ENCODE results near the gene MAST2. TPM values are rescaled to one million over a fixed set of nuclear protein-coding genes. Genes with fewer than 3 reads are reported as not detected.

Gene MAST2
- total RNA-seq, 1 donor from 2014 or later, result 61.0 TPM

- TF ChIP-seq CTCF (IDR thresholded peaks at IDR 0.05), result no peak
- Histone ChIP-seq H3K27ac (no peak overlapping the region), H3K27me3 (no peaks in the 10 kb centered on the region), H3K9me3 (no peaks in the 10 kb centered on the region), H3K4me3 (no peak overlapping the region), H3K36me3 (no peaks in the 10 kb centered on the region), H3K4me1 (no peaks in the 10 kb centered on the region)
- intact Hi-C loops (cut with DNase I), result no loop called here
- DNase-seq (ENCODE audit: low spot score in 2 of 2), result no peak
These were observed 165.7 kb downstream of the MAST2 start for GRCh38 chr1:45968941-45969666.

- DNase-seq (ENCODE audit: low spot score in 2 of 2), result no peak
- H3K9me3 ChIP-seq, result no peaks in the 10 kb centered on the region
- no peaks in the 10 kb centered on the region for H3K36me3 ChIP-seq
- no peaks in the 10 kb centered on the region for H3K27me3 ChIP-seq
- H3K4me1 ChIP-seq, result no peaks in the 10 kb centered on the region
- no peak for TF ChIP-seq CTCF (IDR thresholded peaks at IDR 0.05)
- intact Hi-C loops (cut with DNase I), result no loop called here
- no peak overlapping the region for H3K4me3 ChIP-seq
- no peak overlapping the region for H3K27ac ChIP-seq
These were observed 166.5 kb downstream of the MAST2 start for GRCh38 chr1:45969866-45970265.

- intact Hi-C loops (cut with DNase I), result no loop called here
- Histone ChIP-seq H3K36me3 (no peaks in the 10 kb centered on the region), H3K27ac (no peak overlapping the region), H3K27me3 (no peaks in the 10 kb centered on the region), H3K4me3 (no peak overlapping the region), H3K4me1 (no peaks in the 10 kb centered on the region), H3K9me3 (no peaks in the 10 kb centered on the region)
- no peak for TF ChIP-seq CTCF (IDR thresholded peaks at IDR 0.05)
- no peak for DNase-seq (ENCODE audit: low spot score in 2 of 2)
These were observed 167.9 kb downstream of the MAST2 start for GRCh38 chr1:45971335-45971734.

GRCh38 chr1:45971922-45972531 lies 168.6 kb downstream of the MAST2 start:
- Histone ChIP-seq H3K4me1 (no peaks in the 10 kb centered on the region), H3K27ac (no peak overlapping the region), H3K27me3 (no peaks in the 10 kb centered on the region), H3K4me3 (no peak overlapping the region), H3K36me3 (no peaks in the 10 kb centered on the region), H3K9me3 (no peaks in the 10 kb centered on the region)
- no peak for DNase-seq (ENCODE audit: low spot score in 2 of 2)
- TF ChIP-seq CTCF (IDR thresholded peaks at IDR 0.05), result no peak
- intact Hi-C loops (cut with DNase I), result no loop called here

GRCh38 chr1:45972621-45973020 lies 169.2 kb downstream of the MAST2 start:
- DNase-seq (ENCODE audit: low spot score in 2 of 2), result no peak
- H3K36me3 ChIP-seq, result no peaks in the 10 kb centered on the region
- H3K4me3 ChIP-seq, result no peak overlapping the region
- no peaks in the 10 kb centered on the region for H3K27me3 ChIP-seq
- no peak overlapping the region for H3K27ac ChIP-seq
- intact Hi-C loops (cut with DNase I), result no loop called here
- TF ChIP-seq CTCF (IDR thresholded peaks at IDR 0.05), result no peak
- H3K4me1 ChIP-seq, result no peaks in the 10 kb centered on the region
- no peaks in the 10 kb centered on the region for H3K9me3 ChIP-seq
